Glomerular visceral epithelial cell (primary cell): Measurements from ENCODE around the gene PCSK2.

ENCODE experiments used
- DNase-seq: peaks from one replicate; pipeline ENCODE4 v3.0.0-alpha.2; 2016; ENCODE audit errors: extremely low spot score

PCSK2 gene

DNA sequence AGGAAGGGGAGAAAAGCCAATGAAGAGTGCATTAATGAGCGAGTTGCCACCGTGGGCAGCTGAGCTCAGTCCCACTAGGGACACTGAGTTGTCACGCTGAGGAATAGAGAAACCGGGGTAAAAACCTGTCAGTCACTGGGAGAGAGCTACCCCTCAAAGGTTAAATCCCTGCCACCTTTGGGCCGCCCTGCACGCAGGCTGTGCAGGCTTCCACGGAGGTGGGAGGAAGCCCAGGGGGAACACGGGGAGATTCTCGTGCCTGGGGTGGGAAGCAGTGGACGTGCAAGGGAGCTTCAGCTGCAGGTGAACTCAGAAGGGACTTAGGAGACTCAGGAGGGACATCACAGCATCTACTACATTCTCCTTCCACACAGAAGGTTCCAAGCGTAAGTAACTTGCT is 253.9 kb downstream of the PCSK2 start:
- DNase-seq, result no peak

DNA sequence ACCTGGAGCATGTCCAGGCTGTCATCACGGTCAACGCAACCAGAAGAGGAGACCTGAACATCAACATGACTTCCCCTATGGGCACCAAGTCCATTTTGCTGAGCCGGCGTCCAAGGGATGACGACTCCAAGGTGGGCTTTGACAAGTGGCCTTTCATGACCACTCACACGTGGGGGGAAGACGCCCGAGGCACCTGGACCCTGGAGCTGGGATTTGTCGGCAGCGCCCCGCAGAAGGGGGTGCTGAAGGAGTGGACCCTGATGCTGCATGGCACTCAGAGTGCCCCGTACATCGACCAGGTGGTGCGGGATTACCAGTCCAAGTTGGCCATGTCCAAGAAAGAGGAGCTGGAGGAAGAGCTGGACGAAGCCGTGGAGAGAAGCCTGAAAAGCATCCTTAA is 254.8 kb downstream of the PCSK2 start:
- DNase-seq, result no peak

- DNase-seq, result no peak
Measured at GRCh38 chr20:17482536-17482935, 255.7 kb downstream of the PCSK2 start.

GRCh38 chr20:17485017-17485416 is 258.2 kb downstream of the PCSK2 start:
- no peak for DNase-seq

DNA sequence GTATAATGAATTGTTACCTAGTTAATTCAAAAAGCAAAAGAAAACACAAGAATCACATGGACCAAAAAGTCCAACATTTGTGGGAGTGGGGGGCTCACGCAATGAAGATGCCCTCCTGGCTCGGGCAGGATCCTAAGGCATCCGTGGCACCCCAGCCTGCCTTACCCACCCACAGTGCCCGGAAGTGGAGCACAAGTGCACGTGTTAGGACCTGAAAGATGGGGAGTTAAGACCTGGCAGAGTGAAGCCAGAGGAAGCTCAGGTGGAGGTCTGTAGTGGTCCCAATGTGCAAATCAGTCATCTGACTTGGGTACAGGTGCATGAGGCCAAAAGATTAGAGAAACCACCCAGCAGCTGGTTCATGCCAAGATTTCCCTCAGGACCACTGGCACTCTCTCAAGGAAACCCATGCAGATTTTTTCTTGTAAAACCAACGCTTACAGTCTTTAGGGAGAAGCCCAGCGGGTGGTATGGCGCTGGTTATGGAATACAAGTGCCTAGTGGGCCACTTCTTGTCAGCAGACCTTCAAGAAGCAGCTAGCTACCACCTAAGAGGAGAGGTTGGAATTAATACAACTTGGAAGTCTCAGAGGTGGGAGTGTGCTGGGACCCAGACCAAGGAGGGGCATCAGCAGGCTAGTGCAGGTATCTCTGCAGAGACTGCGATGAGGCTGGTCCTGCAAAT is 262.2 kb downstream of the PCSK2 start:
- no peak for DNase-seq

DNA sequence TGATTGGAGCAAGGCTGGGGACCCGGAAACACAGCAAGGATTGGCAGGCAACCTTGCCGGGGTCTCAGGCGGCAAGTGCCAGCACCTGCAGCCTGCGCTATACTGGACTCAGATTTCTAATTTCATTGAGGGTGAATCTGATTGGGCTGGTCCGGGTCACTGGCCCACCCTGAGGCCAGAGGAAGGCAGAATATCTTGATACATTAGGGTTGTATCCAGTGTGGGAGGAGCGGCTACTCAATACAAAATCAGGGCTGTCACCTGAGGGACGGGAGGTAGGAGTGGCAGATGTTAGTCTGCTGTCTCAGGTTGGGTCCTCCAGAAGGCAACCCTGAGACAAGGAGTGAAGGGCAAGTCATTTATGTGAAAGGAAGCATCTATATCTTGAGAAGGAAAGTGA is 263.7 kb downstream of the PCSK2 start:
- DNase-seq, result no peak

GRCh38 chr20:17491041-17491440 is 264.2 kb downstream of the PCSK2 start:
- no peak for DNase-seq

- no peak for DNase-seq
Measured at GRCh38 chr20:17491488-17491887, 264.6 kb downstream of the PCSK2 start.

DNA sequence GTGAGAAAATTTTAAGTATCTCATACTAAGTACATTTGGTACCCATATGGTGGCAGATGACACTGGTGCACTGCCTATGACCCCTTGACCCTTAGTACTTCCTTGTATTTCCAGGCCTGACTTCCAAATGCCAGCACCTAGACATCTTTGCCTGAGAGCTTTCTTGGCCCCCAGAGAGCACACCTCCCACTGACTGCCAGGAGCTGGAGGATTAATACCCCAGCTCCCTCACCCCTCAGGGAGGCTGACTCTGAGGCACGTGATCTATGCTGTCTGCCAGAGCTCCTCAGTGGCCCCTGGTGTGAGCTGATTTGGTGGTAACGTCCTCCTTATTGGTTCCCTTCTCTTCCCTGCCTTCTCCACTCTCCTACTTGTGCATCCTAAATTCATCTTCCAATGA is 266.3 kb downstream of the PCSK2 start:
- no peak for DNase-seq

- DNase-seq, result no peak
Measured at GRCh38 chr20:17494201-17494600, 267.4 kb downstream of the PCSK2 start.

DNA sequence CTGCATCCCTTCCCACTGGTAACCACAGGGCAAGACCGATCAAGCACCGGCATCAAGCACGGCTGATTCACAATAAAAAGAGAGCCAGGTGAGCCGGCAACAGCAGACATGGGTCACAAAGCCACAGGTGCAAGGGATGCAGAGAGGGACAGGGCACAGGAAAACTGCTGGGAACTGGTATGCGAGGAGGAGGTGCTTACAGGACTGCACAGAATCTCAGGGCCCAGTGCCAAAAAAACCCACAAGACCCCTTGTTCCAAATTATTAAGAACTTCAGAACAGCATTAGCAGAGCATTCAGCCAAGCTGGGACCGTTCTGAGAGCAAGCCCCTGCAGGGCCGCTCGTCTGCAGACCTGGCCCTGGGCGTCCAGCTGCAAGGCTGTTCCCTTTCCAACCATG is 269.0 kb downstream of the PCSK2 start:
- DNase-seq, result no peak

- DNase-seq, result no peak
Measured at GRCh38 chr20:17497821-17498580, 271.2 kb downstream of the PCSK2 start.

DNA sequence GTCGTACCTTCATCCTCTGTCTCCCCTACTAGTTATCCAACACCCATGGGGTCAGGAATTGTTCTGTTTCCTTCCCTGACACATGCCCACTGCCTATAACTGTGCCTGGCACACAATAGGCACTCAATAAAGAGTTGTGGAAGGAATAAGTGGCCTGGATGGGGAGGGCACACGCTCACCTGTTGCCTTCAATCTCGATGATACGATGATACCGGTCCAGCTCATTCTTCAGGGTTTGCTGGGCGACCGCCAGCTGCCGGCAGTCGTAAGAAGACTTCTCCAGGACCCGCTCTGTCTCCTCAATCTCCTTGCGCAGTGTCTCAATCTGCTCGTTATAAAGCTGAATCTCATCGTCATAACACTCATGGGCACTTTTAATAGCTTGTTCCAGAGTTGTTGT is 271.8 kb downstream of the PCSK2 start:
- no peak for DNase-seq

DNA sequence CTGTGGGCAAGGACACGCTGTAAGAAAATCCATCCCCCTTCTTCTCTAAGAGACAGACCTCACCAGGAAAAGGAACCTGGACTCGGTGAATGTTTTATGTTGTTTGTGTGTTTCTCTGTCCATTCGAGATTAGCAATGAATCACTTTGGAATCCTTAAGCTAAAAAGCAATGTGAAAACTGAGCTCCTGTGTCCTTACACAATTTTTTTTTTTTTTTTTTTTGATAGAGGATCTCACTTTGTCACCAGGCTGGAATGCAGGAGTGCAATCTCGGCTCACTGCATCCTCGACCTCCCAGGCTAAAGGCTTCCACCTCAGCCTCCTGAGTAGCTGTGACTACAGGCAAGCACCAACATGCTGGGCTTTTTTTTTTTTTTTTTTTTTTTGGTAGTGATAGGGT is 272.2 kb downstream of the PCSK2 start:
- peak; percentile 47 for DNase-seq

- DNase-seq, result no peak
Measured at GRCh38 chr20:17500271-17500670, 273.4 kb downstream of the PCSK2 start.

GRCh38 chr20:17500826-17501225 is 274.0 kb downstream of the PCSK2 start:
- no peak for DNase-seq

- DNase-seq, result no peak
Measured at GRCh38 chr20:17501701-17502100, 274.9 kb downstream of the PCSK2 start.

- no peak for DNase-seq
Measured at GRCh38 chr20:17502105-17502504, 275.3 kb downstream of the PCSK2 start.

- no peak for DNase-seq
Measured at GRCh38 chr20:17503301-17504065, 276.6 kb downstream of the PCSK2 start.

DNA sequence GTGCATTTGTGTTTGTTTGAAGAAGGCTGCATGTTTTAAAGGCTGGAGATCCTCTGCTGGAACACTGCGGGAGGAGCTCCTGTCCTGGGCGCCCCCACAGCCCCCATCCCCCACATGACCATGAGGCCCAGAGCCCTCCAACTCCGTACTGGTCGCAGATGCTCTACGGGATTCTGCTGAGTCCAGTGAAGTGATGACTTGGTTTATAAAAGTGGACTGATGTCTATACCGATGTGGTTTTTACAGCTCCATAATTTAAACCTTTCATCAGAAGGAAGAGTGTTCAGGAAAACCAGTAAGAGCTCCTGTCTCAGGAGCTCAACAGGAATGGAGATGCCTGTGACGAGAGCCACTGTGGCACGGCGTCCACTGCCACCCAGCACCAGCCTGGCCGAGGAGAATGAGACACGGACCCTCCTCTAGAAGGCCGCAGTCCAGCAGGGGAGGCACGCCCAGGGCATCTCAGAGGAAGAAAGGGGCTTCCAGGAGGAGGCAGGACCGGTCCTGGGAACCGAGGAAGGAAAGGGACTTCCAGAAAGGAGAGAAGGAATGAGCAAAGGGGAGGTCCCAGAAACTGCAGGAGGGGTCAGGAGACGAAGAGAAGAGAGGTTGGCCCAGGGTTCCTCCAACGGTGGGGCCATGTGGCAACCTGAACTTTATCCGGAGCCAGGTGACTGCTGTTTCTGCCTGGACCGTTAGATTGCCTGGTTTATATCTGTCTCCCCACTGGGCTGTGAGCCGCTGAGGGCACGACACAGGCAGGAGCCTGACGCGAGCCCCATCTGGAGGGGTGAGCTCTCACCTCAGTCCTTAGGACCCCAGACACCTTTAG is 277.4 kb downstream of the PCSK2 start:
- no peak for DNase-seq

DNA sequence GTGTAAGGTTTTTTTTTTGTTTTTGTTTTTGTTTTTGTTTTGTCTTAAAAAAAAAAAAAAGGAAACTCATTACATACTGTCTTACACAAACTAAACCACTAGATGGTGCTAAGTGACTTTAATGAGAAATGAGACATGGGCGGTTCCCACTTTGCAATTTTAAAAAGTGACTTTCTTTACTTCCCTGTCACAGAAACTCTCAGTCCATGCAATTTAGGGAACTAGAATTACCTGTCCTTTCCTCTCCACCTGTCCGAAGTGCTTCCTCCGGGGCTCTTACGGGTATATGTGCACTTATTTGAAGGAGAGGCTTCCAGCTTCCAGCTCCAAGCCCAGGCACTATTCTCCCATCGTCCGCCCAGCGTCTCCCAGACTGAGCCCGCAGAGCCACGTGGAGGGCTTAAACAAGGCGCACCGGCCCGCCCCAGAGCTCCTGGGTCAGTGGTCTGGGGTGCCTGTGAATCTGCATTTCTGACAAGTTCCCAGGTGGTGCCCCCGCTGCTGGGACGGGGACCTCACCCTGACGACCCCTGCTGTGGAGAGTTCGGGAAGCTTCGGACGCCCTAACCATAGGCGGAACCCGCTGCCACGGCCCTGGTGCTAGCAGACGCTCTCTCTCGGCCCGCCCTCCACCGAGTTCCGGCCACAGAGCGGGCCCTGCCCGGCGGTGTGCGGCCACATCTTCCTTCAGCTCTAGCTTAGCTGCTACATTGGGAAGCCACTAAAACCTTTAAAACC is 278.2 kb downstream of the PCSK2 start:
- peak; percentile 47 for DNase-seq
